Esophagus muscularis mucosa (tissue), 4 donors: ENCODE results near the gene CYTH1.

Experiments
- EP300 ChIP-seq: sonication (generic); formaldehyde crosslinking; IDR thresholded peaks from one replicate; pipeline ENCODE4 v1.6.1; 2017; ENCODE audit warnings: antibody characterized with exemption
- POLR2A ChIP-seq: fragments of 450-650 bp; IDR thresholded peaks from one replicate; pipeline ENCODE4 v1.6.1; 2017; ENCODE audit warnings: antibody characterized with exemption, moderate library complexity, mild to moderate bottlenecking, low read depth
- TF ChIP-seq, protein P1 (sequence below), 3 experiments: fragments of 200-600 bp in 2 of 3; fragments of 450-650 bp in 1 of 3; sonication (generic) in 2 of 3; IDR thresholded peaks; one replicate each; pipeline ENCODE4 v1.5.1; 2017 to 2019; ENCODE audit warnings: antibody characterized with exemption in 3 of 3, mild to moderate bottlenecking in 2 of 3, moderate library complexity in 1 of 3

DNA sequence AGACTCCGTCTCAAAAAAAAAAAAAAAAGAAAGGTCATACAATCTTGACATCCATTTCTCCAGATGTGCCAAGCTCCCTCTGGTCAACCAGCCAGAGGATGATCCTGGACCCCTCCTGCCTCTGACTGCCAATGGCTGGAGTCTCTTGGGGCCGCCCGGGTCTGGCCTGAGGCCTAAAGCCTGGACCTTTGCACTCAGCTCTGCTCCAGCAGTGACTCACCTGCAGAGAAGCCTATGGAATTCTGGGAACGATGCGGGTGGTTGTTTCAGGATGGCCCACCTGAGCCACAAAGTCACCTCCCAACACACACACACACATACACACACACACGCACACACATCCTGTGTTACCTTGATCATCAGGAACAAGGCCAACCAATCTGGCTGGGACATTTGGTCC is 140.8 kb downstream of the CYTH1 start:
- TF ChIP-seq, protein P1, sequence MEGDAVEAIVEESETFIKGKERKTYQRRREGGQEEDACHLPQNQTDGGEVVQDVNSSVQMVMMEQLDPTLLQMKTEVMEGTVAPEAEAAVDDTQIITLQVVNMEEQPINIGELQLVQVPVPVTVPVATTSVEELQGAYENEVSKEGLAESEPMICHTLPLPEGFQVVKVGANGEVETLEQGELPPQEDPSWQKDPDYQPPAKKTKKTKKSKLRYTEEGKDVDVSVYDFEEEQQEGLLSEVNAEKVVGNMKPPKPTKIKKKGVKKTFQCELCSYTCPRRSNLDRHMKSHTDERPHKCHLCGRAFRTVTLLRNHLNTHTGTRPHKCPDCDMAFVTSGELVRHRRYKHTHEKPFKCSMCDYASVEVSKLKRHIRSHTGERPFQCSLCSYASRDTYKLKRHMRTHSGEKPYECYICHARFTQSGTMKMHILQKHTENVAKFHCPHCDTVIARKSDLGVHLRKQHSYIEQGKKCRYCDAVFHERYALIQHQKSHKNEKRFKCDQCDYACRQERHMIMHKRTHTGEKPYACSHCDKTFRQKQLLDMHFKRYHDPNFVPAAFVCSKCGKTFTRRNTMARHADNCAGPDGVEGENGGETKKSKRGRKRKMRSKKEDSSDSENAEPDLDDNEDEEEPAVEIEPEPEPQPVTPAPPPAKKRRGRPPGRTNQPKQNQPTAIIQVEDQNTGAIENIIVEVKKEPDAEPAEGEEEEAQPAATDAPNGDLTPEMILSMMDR (IDR thresholded peaks at IDR 0.05), result no peak
- TF ChIP-seq EP300 (no peak), POLR2A (no peak)
